ENCODE results near the gene ICAM5. TPM values are rescaled to one million over a fixed set of nuclear protein-coding genes. Genes with fewer than 3 reads are reported as not detected.
A peak's percentile ranks its signal among the peaks of the same experiment; 100 is the strongest.

ICAM5 gene
- total and polyA plus RNA-seq, 2 experiments from 2014 or later, result 0.23 to 0.57 TPM

- Histone ChIP-seq H2AFZ (peak within 1 kb of the TSS; percentile 49), H3K4me1 (ENCODE audit: insufficient read depth) (peaks cover 38% of the 10 kb centered on the region), H3K4me2 (peak within 1 kb of the TSS; percentile 79), H4K20me1 (ENCODE audit: insufficient read depth, poor library complexity, severe bottlenecking) (no peaks in the 10 kb centered on the region), H3K9me2 (replicated peaks; ENCODE audit: insufficient read depth) (no peaks in the 10 kb centered on the region), H3K9me3 (ENCODE audit: low read depth) (no peaks in the 10 kb centered on the region), H3K27me3 (peaks cover 53% of the 10 kb centered on the region), H3K36me3 (replicated peaks; ENCODE audit: insufficient read depth, low read depth) (no peaks in the 10 kb centered on the region), H3K79me2 (no peaks in the 10 kb centered on the region), H3K27ac (peak within 1 kb of the TSS; percentile 68), H3K4me3 (no peak within 1 kb of the TSS)
- WGBS (ENCODE audit: low lambda C conversion rate, missing lambda C conversion rate), result 8% methylated on average over 49 of the region's 59 CpGs
- TF ChIP-seq EZH2 (IDR thresholded peaks at IDR 0.05; ENCODE audit: borderline replicate concordance) (peak; percentile 56), EZH2phosphoT487 (IDR thresholded peaks at IDR 0.05; ENCODE audit: low read depth, severe bottlenecking, unreplicated experiment) (no peak), CTCF (IDR thresholded peaks at IDR 0.05; ENCODE audit: poor library complexity) (no peak)
- peak; percentile 67 for DNase-seq (ENCODE audit: low spot score)
Observed at GRCh38 chr19:10286803-10287737, 2.7 kb upstream of the ICAM5 start, which contains the start of gene ICAM4. TSS of gene ICAM4 (plus strand) at chr19:10286955. CDS start at chr19:10287013, 58 bp downstream.

GRCh38 chr19:10288662-10289166, 1.0 kb upstream of the ICAM5 start:
- Histone ChIP-seq H3K27me3 (peaks cover 70% of the 10 kb centered on the region), H3K4me3 (no peak overlapping the region), H3K79me2 (no peaks in the 10 kb centered on the region), H3K36me3 (replicated peaks; ENCODE audit: insufficient read depth, low read depth) (no peaks in the 10 kb centered on the region), H2AFZ (peak overlapping the region; percentile 83), H3K4me2 (peak overlapping the region; percentile 80), H3K4me1 (ENCODE audit: insufficient read depth) (peaks cover 39% of the 10 kb centered on the region), H3K9me2 (replicated peaks; ENCODE audit: insufficient read depth) (no peaks in the 10 kb centered on the region), H3K27ac (no peak overlapping the region), H4K20me1 (ENCODE audit: insufficient read depth, poor library complexity, severe bottlenecking) (no peaks in the 10 kb centered on the region), H3K9me3 (ENCODE audit: low read depth) (no peaks in the 10 kb centered on the region)
- 8% methylated on average over 20 of the region's 23 CpGs for WGBS (ENCODE audit: low lambda C conversion rate, missing lambda C conversion rate)
- DNase-seq (ENCODE audit: low spot score), result no peak
- TF ChIP-seq EZH2phosphoT487 (IDR thresholded peaks at IDR 0.05; ENCODE audit: low read depth, severe bottlenecking, unreplicated experiment), result no peak
- TF ChIP-seq EZH2 (IDR thresholded peaks at IDR 0.05; ENCODE audit: borderline replicate concordance), result no peak
- no peak for TF ChIP-seq CTCF (IDR thresholded peaks at IDR 0.05; ENCODE audit: poor library complexity)

GRCh38 chr19:10289167-10289835, 451 bp upstream of the ICAM5 start:
- no peaks in the 10 kb centered on the region for H3K9me3 ChIP-seq (ENCODE audit: low read depth)
- no peak overlapping the region for H3K27ac ChIP-seq
- no peaks in the 10 kb centered on the region for H4K20me1 ChIP-seq (ENCODE audit: insufficient read depth, poor library complexity, severe bottlenecking)
- TF ChIP-seq CTCF (IDR thresholded peaks at IDR 0.05; ENCODE audit: poor library complexity) (no peak), EZH2 (IDR thresholded peaks at IDR 0.05; ENCODE audit: borderline replicate concordance) (no peak), EZH2phosphoT487 (IDR thresholded peaks at IDR 0.05; ENCODE audit: low read depth, severe bottlenecking, unreplicated experiment) (peak; percentile 54)
- no peaks in the 10 kb centered on the region for H3K9me2 ChIP-seq (replicated peaks; ENCODE audit: insufficient read depth)
- H2AFZ ChIP-seq, result peak overlapping the region; percentile 83
- DNase-seq (ENCODE audit: low spot score), result peak; percentile 68
- H3K4me2 ChIP-seq, result peak overlapping the region; percentile 80
- H3K36me3 ChIP-seq (replicated peaks; ENCODE audit: insufficient read depth, low read depth), result no peaks in the 10 kb centered on the region
- H3K4me3 ChIP-seq, result peak overlapping the region; percentile 52
- WGBS (ENCODE audit: low lambda C conversion rate, missing lambda C conversion rate), result 2% methylated on average over 44 of the region's 50 CpGs
- peaks cover 76% of the 10 kb centered on the region for H3K27me3 ChIP-seq
- H3K79me2 ChIP-seq, result no peaks in the 10 kb centered on the region
- peaks cover 39% of the 10 kb centered on the region for H3K4me1 ChIP-seq (ENCODE audit: insufficient read depth)
